ENCODE data around the gene SEL1L2.

SEL1L2 gene

DNA sequence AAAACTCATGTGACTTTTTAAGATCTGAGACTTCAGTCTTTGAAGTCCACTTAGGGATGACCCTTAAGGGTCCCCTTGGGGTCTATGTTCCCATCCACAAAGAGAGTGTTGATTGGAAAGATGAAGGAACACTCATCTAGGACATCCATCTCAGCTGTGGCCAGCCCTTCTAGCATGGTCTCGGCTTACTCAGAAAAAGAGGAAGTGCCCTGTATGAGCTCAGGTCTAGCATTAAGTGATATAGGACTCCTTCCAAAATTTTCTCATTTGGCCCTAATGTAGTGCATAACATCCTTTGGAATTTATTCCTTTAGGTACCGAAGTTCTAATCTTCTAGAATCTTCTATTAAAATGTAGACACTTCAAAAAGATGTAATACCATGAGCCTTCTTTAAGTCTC lies 128.2 kb downstream of the SEL1L2 start:
- DNase-seq, result no peak

DNA sequence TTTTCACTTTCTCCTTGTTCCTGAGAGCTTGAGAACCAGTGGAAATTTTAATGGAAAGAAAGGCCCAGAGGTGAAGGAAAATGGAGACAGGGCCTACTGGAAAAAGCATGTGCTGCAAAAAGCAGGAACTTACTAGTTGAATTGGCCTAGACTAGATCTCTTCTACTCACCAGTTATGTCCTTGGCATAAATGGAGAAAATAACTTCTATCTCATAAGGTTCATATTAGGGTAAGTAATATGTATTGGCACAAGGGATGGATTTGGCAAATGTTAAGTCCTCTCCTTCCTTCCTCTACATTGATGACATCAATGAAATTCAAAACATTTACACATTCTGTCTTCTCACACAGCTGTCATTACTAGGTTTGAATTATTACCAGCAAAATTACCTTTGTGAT lies 131.5 kb downstream of the SEL1L2 start:
- DNase-seq, result no peak

DNA sequence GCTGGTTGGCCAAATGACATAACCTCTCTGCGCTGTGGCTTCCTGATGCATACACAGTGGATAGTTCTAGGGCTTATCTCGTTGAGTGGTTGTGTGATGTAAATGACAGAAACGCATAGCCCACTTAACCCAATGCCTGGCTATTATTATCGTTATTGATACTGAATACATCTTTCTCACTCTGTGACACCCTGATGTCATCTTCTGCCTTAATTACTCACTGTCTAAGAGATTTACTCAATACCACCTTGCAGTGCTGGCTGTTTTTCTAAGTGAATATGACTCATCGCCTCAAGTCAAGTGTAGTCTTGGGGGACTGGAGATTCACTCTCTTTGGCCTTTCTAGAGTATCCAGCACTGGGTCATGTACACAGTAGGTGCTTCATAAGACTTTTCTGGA lies 132.0 kb downstream of the SEL1L2 start:
- no peak for DNase-seq

DNA sequence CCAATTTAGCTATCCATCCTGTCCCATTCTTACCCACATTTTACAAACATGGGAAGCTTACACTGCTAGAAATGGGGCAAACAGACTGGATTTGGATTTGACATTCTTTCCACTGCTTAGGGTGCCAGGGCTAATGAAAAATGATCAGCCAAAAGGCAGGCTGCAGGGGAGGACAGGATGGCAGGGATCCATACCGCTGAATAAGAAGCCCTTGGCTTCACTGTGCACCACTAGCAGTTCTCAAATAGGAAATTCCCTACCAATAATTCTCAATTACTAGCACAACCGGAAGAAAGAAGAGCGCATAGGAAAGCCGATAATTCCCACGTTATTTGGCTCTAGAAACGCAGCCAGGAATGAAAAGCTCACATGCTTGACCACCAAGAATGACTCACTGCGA lies 132.5 kb downstream of the SEL1L2 start:
- DNase-seq, result no peak

DNA sequence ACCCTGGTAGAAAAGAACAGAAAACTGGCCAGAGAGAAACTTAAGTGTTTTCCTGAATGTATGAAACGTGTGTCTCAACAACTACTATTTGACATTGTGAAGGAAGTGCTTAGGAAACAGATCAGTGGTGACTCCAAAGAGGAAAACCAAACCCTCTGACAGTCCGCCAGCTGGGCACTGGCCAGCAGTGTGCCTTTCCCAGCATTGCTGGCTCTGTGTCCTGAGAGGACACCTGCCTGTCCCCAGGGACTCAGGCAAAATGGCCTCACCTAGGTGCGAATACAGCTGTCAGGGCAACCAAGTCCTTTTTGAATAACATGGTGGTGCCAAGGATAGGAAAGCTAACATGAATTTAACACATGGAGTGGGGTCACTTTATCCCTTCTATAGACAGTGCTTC lies 133.1 kb downstream of the SEL1L2 start:
- no peak for DNase-seq

DNA sequence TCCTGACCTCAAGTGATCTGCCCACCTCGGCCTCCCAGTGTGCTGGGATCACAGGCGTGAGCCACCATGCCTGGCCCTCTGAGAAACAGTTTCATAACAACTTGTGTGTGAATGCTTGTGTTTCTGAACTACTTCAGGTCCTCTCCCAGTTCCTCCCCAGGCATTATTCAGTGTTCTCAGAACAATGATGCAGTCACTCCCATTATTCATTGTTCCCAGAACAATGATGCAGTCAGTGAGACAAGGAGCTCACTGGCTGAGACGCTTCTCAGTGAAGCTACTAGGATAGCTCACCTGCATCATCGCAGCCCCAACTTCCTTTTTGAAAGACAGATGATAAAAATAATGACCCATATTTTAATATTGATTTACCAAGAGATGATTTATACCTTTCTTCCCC lies 134.1 kb downstream of the SEL1L2 start:
- DNase-seq, result no peak

DNA sequence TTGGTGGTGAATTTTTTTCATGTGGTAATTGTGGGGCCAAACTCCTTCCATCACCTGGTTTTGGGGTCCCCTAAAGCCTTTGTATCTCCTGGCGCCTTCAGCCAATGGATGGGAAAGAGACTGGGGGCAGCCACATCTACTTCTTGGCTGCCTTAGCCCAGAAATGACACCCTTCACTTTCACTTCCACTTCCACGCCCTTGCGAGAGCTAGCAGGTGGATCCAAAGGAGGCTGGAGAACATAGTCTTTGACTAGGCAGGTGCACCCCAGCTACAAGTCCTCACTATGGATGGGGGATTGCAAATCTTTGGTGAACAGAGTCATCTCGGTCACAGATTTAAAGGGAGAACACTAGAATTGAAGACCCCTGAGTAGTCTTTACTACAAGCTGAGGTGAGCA lies 134.8 kb downstream of the SEL1L2 start:
- DNase-seq, result no peak

DNA sequence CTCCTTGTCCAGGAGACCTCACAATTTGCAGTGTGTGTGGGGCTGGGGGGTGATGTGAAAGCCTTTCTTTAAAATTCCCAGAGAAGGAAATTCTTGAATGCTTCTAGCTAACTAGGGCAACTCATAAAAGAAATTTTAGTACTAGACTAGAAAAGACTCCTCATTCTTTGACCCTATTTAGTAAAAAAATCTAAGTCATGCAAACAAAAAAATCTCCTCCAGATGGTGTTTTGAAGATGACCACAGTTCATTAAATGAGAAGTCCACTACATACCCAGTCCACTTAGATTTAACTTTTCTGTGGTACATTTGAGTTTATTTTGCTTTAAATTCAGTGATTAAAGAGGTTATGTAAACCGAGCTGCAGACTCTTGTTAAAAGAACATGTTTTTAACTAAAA lies 138.1 kb downstream of the SEL1L2 start:
- no peak for DNase-seq

DNA sequence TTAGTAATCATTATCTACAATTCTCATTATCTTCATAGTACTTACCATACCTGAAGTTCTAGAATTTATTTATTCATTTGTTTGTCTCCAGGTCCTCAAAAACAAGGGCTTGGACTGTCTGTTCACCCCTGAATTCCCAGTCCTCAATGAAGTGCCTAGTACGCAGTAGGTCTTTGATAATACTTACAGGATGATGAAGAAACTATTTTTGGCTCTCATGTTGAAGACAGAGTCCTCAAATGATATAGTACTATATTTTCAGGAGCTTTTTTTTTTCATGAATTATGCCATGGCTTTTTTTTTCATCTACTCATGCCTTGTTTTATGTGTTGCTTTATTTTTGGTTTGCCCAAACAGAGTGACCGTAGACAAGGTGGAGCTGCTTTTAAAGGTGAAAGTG lies 139.1 kb downstream of the SEL1L2 start:
- no peak for DNase-seq

DNA sequence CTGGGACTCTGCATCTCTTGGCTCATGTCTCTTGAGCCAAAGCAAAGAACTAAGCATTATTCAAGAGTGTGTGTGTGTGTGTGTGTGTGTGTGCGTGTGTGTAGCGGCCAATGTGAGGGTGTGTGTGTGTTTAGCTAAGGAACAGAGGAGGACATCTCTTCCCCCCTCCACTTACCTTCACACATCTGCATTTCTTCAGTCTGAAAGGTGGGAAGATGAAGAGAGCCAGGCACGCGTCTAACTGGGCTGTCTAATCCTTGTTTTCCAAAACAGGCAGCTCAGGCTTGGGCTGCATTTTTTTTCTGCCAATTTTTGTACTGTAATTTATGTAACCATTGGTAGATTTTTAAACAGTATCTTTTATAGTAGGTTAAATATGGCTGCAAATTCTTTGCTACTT lies 146.1 kb downstream of the SEL1L2 start:
- DNase-seq, result no peak

DNA sequence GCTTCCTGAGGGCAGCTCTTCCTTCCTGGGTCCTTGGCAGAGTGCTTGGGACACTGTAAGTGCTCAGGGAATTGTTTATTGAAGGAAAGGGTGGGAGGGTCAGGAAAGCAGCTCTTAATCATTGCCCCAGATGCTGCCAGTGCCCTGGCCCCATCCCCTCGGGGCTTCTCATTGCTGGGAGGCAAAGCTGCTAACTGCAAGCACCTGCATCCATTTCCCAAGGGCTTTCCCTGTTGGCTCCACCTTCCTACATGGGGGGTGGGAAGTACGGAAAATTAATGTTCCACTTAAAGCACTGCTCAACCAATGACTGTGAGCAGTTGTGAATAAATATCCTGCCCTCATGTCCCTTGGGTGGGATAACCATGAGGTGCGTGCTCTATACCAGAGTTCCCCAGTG lies 149.2 kb downstream of the SEL1L2 start:
- DNase-seq, result no peak

DNA sequence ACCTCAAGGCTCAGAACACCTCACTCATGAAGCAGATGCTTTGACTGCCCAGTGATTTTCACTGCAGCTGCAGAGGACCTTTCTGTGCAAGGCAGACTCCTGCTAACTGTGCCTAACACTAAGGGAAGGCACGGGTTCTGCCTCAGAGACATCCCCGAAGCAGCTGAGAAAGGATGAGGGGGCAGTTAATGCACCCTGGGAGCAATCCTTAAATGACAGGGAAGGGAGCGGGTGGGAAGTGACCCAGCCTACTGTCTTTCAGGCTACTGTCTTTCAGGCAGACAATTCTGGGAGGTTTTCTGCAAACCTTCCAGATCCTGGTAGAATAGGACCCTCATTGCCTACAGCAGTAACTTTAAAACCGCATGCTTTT lies 150.3 kb downstream of the SEL1L2 start:
- DNase-seq, result no peak

DNA sequence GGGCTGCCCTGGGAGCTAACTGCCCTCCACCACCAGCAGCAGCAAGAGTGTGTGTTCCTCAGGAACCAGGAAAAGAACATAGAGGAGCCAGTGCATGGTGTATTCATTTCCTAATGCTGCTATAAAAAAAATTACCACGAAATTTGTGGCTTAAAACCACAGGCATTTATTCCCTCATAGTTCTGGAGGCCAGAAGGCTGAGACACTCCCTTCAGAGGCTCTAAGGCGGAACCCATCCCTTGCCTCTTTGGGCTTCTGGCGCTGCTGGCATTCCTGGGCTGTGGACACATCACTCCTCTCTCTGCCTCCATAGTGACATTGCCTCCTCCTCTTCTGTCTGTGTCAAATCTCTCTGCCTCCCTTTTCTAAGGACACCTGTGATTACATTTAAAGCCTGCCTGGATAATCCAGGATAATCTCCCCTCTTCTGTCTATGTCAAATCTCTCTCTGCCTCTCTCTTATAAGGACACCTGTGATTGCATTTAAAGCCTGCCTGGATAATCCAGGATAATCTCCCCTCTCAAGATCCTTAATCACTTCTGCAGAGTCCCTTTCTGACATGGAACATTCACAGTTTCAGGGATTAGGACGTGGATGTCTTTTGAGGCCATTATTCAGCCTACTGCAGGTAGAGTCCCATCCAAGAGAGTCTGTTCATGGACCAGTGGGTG lies 150.9 kb downstream of the SEL1L2 start:
- no peak for DNase-seq

DNA sequence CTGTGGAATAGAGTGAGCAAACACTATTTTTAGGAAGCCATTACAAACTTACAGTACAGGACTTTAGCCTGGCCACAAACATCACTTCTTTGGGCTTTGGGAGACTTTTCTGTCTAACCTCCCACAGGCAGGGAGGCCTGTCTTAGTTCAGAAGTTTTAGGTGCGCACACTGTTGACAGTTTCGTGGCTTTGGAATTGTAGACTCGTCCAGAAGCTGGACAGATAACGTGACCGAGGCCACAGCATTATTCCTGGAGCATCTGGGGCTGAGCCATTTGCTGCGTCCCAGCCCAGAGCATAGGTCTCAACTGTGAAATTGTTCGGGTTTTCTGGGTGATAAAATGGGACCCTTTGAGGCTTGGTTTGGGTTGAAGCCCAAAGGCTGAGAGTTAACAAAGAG lies 151.8 kb downstream of the SEL1L2 start:
- DNase-seq, result no peak

DNA sequence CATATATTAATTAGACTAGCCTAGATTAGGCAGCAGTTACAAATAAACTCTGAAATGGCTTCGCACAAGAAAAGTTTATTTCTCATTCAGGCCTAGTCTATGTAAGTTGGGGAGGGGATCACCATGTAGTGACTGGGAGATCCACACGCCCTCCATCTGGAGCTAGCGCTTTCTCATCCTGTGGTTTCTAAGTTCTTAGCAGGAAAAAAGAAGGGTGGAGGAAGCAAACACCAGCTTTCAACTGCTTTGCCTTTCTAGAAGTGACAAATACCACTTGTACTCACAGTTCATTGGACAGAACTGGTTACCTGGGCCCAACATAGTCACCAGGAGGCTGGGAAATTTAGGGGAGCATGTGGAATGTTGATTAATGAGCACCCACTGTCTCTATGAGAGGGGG lies 158.9 kb downstream of the SEL1L2 start:
- no peak for DNase-seq

DNA sequence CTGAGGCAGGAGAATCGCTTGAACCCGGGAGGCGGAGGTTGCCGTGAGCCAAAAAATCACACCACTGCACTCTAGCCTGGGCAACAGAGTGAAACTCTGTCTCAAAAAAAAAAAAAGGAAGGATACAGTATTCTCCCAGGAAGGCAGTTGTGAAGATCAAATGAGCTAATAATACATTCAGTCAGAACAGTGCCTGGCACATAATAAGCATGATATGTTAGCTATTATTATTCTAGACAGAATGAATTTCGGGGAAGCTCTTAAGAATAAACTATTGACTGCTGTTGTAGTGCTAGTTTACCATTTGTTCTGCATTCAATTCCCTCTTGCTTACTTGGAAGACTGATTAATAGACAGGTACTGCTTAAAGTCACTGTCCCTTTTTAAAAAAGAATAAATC lies 164.9 kb downstream of the SEL1L2 start:
- no peak for DNase-seq

DNA sequence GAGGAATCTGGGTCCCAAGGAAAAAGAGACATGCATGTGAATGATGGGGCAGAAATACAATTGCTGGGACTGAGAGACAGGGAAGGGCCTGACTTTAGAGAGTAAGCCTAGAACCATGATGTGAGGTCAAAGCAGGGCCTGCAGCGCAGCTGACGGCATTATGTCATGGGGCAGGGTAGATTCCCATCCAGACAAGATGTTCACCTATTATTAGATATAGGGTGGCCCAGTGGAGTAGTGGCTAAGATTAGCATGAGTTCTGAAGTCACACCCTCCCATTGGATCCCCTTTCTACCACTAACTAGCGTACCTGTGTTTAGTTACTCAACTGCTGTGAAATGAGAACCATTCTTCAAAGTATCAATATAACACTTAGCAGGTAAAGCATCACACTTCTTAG lies 166.0 kb downstream of the SEL1L2 start:
- no peak for DNase-seq

DNA sequence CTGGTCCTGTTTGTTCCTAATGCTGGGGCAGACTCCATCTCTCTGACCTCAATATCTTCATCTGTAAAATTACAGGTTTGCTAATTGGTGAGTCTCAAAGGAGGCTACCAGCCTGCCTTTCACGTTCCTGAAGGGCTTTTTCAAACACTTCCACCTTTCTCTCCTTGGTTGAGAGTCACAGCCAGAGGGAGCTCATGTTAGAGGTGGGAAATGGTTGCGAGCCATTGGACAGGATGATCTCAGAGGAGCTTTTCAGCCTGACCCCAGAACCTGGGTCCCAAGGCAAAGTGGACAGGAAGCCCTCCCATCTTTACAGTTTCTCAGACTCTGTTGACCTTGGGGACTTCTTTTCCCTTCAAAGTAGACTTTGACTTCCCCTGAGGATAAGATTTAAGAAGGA lies 168.0 kb downstream of the SEL1L2 start:
- no peak for DNase-seq

DNA sequence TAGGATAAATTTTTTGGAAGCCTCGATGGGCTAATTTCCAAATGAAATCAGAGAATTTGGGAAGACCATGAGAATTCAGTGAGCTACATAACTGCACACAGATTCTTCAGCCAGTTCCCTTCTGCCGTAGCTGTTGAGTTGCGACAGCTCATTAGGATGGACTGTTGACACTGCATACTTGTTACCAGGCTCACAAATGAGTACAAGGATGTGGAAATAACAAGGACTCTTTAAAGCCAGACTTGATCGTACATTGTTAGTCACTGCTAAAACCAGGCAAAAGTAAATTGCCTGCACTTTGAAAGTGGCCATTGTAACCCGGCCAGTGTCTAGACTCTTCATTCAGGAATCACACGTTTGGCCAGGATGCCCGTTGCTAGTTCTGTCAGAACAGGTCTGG lies 168.5 kb downstream of the SEL1L2 start:
- DNase-seq, result no peak

DNA sequence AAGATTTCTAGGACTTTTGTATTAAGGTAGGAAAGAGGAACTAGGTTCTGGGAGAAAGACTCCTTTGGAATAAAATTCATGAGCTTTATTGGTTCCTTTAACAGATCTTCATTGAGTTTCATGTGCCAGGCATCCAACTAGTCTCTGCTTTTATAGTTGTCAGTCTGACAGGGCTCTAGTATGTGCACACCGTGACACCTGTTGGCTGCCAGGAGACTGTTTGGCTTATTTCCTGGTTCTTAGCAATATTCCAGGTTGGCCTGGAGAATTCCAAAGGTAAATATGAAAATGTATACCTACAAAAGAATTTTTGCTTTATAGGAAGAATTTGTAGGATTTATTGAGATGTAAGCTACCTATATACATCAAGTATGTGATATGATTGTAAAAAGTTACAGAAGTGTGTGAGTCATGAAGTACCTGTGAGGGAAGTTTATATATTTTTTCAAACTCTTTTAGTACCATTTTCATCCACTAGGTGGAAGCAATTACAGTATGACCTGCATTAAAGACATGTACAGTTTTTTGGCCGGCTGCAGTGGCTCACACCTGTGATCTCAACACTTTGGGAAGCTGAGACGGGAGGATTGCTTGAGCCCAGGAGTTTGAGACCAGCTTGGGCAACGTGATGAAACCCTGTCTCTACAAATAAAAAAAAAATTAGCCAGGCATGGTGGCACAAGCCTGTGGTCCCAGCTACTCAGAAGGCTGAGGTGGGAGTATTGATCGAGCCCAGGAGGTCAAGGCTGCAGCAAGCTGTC lies 170.3 kb downstream of the SEL1L2 start:
- DNase-seq, result peak in 1 of 2 experiments; percentile 59

DNA sequence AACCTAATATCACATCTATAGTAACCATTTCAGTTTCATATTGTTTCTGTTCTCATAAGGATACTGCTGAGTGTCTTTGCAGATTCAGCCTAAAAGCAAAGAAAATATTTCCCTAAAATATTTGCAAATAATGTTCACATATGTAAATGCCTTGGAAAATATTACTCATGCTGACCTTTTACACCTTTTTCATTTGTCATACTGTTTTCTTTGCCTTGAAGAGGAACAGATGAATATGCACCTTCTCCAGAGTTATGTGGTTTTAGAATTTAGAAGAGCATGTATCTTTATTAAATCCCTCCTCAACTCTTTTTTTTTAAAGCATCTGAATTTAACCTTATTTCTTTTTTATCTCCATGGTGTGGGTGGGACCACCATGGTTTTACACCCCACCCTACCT lies 173.1 kb downstream of the SEL1L2 start:
- no peak for DNase-seq

DNA sequence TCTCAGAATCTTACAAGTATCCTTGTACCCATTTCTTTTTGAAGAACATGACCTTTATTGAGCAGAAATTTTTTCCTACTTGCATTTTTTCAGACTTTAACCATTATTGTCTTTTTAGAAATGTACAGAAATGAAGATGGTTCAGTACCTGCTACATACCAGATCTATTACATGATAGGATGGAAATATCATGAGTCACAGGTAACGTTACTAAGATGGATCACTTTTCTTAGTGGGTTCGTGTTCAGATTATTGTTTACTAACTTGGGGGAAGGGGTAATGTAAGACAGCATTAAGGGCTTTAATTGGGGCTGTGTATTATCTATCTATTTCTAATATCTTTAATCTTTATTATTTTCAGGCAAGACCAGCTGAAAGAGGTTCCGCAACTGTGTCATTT lies 173.7 kb downstream of the SEL1L2 start:
- DNase-seq, result no peak

DNA sequence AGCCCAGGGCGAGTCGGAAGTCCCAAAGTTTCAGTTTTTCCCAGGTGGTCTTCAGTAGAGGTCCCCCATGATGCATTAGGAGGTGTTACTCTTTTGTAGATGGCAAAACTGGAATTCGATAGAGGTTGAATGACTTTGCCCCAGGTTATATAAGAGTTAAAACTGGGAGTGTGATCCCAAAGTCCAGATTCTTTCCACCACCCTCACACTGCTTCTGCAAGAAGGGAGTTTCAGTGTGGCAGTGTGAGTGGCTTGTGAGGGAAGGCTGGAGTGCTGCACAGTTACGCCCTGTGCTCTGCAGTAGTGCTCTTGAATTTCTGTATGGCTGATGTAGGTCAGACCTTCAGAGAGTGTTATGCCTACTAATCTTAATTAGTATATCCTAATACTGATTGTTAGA lies 175.7 kb downstream of the SEL1L2 start:
- DNase-seq, result no peak

DNA sequence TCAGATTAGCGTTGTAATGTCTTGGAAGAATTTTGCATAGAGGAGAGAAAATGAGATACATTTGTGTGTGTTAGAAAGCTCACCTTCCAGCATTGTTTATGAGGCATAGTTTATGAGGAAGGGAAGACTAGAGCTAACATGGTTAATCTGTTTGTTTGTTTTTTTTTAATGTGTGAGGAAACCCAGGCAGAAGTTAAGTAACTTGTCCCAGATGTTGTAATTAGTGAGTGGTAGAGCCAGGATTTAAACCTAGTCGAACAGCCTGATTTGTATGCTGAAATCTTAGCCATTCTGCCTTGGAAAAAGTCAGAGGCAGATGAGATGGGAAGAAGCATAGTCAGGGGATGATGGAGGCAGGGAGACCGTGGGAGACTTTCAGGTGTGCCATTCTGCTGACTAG lies 176.5 kb downstream of the SEL1L2 start:
- DNase-seq, result no peak

DNA sequence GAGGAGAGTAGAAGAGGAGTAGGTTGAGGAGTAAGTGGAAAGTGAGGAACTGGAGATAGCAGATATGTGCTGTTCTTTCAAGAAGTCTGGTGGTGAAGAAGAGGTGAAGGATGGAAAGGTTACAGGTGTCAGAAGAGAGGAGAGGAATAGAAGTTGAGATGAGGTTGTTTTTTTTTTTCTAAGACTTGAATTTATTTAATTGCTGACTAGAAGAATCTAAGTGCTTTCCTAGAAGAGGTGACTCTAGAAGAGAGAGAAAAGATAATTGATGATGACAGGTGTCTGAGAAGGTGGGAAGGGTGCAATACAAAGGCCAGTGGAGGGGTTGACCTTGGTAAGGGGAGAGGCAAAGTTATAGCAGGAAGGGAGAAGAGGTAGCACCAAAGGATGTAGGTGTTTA lies 180.0 kb downstream of the SEL1L2 start:
- no peak for DNase-seq
